NCI-H2171 (cell line): ENCODE data around the gene HPS5.

ENCODE experiments used
- DNase-seq: peaks from one replicate; lab custom pipeline; 2025; lab: John Stamatoyannopoulos, UW

HPS5 gene

GRCh38 chr11:18320617-18321016 is 1.3 kb downstream of the HPS5 start:
- DNase-seq = no peak

GRCh38 chr11:18319914-18320313 is 2.0 kb downstream of the HPS5 start:
- no peak for DNase-seq

GRCh38 chr11:18317551-18317950 is 4.4 kb downstream of the HPS5 start:
- DNase-seq = no peak

GRCh38 chr11:18315893-18316292 is 6.0 kb downstream of the HPS5 start:
- DNase-seq = no peak

- no peak for DNase-seq
Measured at GRCh38 chr11:18314784-18315523, 7.0 kb downstream of the HPS5 start.

- DNase-seq = no peak
Measured at GRCh38 chr11:18313965-18314763, 7.8 kb downstream of the HPS5 start.

- no peak for DNase-seq
Measured at GRCh38 chr11:18312663-18313420, 9.1 kb downstream of the HPS5 start.

- no peak for DNase-seq
Measured at GRCh38 chr11:18312012-18312411, 9.9 kb downstream of the HPS5 start.

GRCh38 chr11:18310800-18311340 is 11.1 kb downstream of the HPS5 start:
- DNase-seq = no peak

GRCh38 chr11:18309691-18310090 is 12.2 kb downstream of the HPS5 start:
- no peak for DNase-seq

- no peak for DNase-seq
Measured at GRCh38 chr11:18308242-18308641, 13.7 kb downstream of the HPS5 start.

- no peak for DNase-seq
Measured at GRCh38 chr11:18307461-18308139, 14.3 kb downstream of the HPS5 start.

GRCh38 chr11:18304745-18305144 is 17.2 kb downstream of the HPS5 start:
- no peak for DNase-seq

GRCh38 chr11:18299721-18300120 is 22.2 kb downstream of the HPS5 start:
- no peak for DNase-seq

- DNase-seq = no peak
Measured at GRCh38 chr11:18295316-18295715, 26.6 kb downstream of the HPS5 start.

- no peak for DNase-seq
Measured at GRCh38 chr11:18294862-18295261, 27.1 kb downstream of the HPS5 start.

- DNase-seq = no peak
Measured at GRCh38 chr11:18288911-18289310, 33.0 kb downstream of the HPS5 start.

GRCh38 chr11:18285841-18286240 is 36.1 kb downstream of the HPS5 start:
- DNase-seq = no peak

GRCh38 chr11:18282626-18283025 is 39.3 kb downstream of the HPS5 start:
- no peak for DNase-seq

- DNase-seq = no peak
Measured at GRCh38 chr11:18280438-18281045, 41.4 kb downstream of the HPS5 start.

GRCh38 chr11:18277565-18278271 is 44.2 kb downstream of the HPS5 start:
- DNase-seq = no peak
